ENCODE data around the gene SLC46A1. TPM values are rescaled to one million over a fixed set of nuclear protein-coding genes. Genes with fewer than 3 reads are reported as not detected.

The SLC46A1 gene
- total RNA-seq, 1 donor from 2014 or later = 7.7 TPM

DNA sequence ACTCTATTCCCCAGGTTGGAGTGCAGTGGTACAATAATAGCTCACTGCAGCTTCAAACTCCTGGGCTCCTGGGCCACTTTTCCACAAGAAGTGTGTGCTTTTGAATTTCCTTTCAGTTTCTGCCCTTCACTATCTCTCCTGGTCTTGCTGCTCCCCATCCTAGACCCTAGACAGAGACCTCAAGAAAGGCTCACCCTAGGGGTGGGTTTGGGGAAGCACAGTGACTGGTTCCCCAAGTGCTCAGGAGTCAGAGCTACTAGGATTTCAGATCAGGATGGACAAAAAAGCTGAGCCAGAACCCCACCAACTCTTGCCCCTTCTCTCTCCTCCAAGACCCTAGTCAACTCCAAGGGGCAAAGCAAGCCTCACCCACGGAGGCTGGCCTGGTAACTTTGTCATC, 39.4 kb downstream of the SLC46A1 start:
- DNase-seq (ENCODE audit: missing footprints) = no peak
- intact Hi-C loops (cut with DNase I) = no loop called here
- no peak for ATAC-seq

DNA sequence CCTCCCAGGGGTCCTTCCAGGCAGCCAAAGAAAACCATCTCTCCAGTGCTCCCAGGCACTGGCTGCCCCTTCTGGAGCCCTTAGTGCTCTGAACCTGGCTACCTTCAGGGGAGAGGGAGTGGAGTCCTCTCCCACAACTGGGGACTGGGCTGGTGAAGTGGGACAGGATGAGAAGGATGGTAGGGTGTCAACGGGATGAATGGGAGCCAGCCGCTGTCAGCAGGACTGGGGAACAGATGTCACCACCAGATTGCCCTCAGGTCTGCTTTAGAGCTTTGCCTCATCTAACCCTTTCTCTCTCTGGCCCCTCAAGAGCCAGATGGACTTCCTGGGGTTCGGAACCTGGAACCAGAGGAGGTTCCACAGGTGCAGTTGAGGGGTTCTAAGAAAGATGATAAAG, 40.5 kb downstream of the SLC46A1 start:
- intact Hi-C loops (cut with DNase I) = no loop called here
- ATAC-seq (no peak), DNase-seq (ENCODE audit: missing footprints) (no peak)

DNA sequence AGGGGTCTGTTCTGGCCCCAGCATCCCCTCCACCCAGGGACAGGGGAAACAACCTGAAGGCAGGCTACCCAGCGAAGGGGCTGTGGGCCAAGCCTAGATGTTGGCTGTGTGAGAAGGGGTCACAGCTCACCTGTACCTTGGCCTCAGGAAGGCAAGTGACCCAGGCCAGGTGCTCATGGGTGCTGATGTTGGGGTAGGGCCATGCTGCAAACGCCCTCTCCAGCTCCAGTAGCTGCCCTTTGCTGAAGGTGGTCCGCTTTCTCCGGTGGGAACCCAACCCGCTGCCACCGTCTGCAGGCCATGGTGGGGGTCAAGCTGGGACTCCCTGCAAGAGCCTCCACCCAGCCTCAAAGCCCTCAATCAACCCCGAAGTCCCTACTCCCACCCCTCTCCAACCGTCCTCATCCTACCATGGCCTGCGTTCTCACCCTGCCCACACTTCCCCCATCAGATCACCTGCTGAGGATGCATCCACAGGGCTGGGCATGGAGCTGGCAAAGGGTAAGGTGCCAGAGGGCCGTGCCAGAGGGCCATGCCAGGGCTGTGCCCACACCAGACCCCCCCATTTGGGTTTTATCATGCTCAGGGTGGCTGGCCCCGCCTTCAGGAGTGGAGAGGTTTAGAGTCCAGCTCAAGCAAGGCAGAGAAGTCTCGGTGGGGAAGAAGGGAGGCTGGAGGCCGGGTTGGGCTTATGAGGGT, 41.2 kb downstream of the SLC46A1 start, which contains the start of gene SEBOX:
SEBOX (minus strand) TSS at position 535 of the 699 bp plus-strand sequence; CDS start at position 487, 48 bp downstream.
- intact Hi-C loops (cut with DNase I) = no loop called here
- ATAC-seq (no peak), DNase-seq (ENCODE audit: missing footprints) (no peak)

DNA sequence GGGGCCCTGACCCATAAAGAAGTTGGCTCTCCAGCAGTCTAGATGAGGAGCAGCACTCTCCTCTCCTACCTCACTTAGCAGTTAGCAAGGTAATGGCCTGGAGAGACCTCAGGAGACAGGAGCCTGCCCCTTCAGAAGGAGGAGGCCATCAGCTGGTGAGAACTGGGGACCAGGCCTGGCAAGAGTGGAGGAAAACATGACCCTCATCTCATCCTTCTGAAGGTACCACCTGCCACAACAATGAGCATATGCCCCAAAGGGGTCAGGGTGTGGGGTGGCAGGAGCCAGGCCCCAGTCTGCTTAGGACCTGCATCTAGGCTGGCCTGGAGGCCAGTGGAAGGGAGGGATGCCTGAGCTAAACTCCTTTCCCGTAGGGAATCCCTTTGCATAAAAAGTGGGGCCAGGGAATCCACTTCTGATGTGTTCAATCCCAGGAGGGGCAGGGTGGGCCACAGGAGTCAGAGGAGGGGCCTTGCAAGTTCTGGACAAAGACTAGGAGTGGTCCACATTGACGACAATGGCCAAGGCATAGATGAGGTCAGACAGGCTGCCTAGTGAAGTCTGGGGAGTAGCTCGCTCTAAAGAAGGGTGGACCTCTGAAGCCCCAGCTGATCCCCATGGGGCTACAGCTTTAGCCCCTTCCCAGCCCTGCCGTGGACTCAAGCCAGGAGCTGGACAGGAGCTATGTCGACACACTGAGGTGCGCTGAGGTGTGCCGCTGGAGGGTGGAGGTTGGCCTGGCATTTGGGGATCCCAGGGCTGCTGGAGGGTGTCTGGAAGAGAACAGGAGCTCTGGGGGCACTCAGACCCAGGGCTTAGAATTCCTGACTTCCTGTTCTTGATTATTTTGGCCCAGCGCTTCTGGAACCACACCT, 42.0 kb downstream of the SLC46A1 start:
- DNase-seq (ENCODE audit: missing footprints) = no peak
- no peak for ATAC-seq
- intact Hi-C loops (cut with DNase I) = no loop called here

DNA sequence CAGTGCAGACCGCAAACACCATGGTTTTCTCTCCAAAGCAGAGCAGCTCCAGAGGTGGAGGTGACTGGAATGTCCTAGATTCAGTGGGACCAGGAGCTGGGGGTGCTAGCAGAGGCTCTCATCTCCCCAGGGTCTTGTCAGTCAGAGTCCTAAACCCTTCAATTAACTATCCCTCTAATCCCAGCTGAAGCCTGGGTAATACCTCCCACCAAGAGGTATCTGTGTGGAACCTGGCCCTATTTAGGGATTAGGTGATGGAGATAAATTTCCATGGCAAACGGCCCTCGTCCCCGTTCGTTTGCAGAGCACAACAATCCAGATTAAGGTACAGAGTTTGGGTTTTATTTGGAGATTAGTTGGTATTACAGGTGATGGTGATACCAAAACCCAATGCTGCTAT, 42.8 kb downstream of the SLC46A1 start:
- no peak for DNase-seq (ENCODE audit: missing footprints)
- ATAC-seq = no peak
- intact Hi-C loops (cut with DNase I) = no loop called here

DNA sequence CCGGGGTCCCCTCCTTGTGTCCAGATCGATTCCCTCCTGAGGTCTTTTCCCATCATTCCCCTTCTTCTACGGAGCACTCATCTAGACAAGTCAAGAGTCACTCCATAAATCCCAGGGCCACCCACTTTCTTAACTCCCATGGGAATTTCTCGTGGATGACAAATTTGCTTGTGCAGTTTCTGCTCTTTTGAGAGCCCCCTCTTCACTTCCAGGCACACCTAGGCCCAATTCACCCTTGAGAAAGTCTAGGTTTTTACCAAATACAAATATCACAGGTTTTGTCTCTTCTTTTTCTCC, 48.2 kb downstream of the SLC46A1 start:
- no peak for DNase-seq (ENCODE audit: missing footprints)
- ATAC-seq = no peak
- intact Hi-C loops (cut with DNase I) = loop anchor here (2.0 kb wide), 1 partner anchor 21 kb away; no protein-coding TSS in a partner anchor

DNA sequence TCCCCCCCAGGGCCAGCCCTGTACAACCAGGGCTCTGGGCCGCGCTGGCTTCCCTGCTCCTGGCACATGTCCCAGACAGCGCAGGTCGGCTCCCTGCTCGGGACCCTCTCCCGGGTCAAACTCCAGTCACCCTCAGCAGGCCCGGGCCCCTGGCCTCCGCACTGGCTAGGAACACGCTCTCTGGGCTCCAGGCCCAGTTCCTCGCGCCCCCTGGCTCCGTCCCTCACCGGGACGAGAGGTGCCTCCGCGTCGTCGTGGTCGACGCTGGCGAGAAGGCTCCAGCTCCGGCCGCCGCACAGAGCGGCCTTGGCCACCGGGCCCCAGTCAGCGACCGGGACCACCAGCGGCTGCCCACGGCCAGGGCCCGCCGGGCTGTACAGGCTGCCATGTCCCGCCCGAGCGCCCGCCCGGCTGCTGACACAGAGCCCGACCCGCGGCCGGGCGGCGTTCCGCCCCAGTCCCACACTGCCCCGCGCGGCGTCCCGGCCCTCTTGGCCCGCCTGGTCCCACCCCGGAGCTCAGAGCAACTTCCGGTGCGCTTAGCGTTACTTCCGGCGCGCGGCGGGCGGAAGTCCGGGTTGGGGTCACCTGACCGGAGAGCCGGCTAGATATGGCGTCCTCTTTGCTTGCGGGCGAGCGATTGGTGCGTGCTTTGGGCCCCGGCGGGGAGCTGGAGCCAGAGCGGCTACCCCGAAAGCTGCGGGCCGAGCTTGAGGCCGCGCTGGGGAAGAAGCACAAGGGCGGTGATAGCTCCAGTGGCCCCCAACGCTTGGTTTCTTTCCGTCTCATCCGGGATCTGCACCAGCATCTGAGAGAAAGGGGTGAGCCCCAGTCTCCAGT, 48.7 kb downstream of the SLC46A1 start, which contains the start of gene POLDIP2:
POLDIP2 (minus strand) TSS at position 467 of the 840 bp plus-strand sequence; CDS start at position 388, 79 bp downstream.
- ATAC-seq (peak; percentile 100), DNase-seq (ENCODE audit: missing footprints) (peak; percentile 98)
- intact Hi-C loops (cut with DNase I) = loop anchor here (2.0 kb wide), 1 partner anchor 20 kb away; no protein-coding TSS in a partner anchor

DNA sequence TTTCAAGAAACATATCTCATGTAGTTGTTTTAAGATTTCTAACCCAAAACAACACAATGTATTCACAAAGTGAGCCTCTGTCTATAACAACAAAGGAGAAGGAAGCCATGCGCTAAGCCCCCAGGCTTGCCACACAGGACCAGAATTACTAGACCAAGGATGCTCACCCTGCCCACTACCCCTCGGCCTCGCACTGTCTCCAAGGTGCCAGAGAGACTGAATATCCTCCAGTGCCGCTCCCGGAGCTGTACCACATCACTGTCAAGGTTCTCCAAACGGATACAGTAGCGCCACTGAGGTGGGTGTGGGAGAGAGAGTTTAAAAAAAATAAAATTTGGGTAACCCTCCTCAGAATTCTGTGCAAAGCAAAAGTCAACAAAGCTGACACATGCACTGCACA, 55.7 kb downstream of the SLC46A1 start:
- intact Hi-C loops (cut with DNase I) = no loop called here
- ATAC-seq (no peak), DNase-seq (ENCODE audit: missing footprints) (no peak)

DNA sequence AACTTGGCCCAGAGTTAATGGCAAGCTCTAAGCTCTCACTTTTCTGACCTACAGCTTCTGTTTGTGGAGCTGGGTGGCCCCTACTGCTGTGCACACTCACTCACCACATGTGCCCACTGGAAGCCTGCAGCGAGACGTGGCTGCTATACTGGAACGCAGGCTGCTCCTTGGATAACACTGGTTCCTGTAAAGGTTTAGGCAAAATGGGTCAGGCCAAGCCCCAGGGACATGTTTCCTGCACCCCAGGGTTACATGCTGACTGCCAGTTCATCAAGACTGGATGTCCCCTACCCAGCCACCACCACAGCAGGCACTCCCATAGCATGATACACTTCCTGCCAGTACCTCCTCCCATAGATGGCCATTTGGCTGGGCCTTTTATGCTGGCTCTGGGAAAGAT, 57.0 kb downstream of the SLC46A1 start:
- DNase-seq (ENCODE audit: missing footprints) (no peak), ATAC-seq (no peak)
- intact Hi-C loops (cut with DNase I) = no loop called here

DNA sequence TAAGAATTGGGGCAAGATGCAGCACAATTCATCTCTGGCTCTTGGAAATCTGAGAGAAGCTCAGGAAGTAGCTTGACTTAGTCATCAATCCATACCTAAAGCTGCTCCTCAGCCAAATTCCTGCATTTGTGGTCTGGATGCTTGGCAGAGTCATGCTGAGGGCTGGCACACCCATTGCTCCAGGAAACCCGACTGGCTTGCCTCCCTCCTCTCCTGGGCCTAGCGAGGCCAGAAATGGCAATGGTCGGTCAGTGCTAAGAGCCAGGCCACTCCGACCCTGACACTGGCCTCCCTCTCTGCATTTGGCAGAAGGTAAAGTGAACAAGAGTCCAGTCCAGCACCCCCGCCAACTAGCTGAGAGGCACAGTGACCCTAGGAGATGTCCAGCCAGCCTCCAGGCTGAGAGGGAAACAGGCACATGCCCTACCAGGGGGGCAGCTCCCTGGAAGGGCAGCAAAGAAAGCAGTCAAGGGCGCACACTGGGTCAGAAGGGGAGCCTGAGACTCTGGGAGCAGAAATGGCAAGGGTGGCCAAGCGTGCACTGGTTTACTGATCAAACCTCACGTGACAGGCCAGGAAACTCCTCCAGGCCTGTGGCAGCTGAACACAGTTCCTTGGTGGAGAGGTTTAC, 58.6 kb downstream of the SLC46A1 start:
- DNase-seq (ENCODE audit: missing footprints) (no peak), ATAC-seq (no peak)
- intact Hi-C loops (cut with DNase I) = no loop called here

DNA sequence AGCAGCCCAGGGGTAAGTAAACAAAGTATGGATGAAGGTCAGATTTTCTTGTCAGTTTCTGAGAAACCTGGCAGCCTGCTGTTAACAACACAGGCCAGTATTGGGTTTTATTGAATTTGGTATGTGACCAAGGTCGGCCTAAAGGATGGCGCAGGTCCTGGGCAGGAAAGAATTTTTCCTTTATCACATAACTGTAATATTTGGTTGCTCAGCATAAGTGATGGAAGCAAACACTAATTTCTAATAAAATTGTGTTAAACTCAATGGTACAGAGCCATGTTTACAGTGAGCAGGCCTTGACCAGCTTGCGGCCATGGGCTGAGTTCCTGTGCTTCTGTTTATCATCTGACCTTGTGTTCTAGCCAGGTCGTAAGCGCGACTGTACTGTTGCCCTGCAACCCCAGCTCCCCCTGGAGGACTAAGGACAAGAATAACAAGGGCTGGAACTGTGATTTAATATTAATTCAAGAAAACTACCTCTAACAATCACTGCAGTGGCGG, 59.2 kb downstream of the SLC46A1 start:
- DNase-seq (ENCODE audit: missing footprints) = no peak
- intact Hi-C loops (cut with DNase I) = no loop called here
- peak; percentile 41 for ATAC-seq

DNA sequence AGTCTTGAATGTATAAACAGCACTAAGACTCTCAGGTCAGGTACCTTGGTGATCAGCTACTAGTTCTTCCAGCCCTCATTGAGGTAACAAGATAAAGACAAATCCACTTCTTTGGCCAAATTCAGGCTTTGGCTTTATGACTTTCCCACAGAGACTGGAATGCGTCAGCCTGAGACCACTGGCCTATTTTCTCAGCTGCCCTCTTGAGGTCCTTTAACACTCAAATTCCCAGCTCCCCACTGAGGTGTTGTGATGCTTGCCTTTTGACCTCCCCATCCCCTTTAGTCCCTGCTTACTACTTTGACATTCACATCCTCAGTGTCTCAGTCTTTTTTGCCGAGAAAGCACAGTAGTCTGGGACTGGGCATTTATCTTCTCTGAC, 59.8 kb downstream of the SLC46A1 start:
- ATAC-seq = no peak
- intact Hi-C loops (cut with DNase I) = no loop called here
- no peak for DNase-seq (ENCODE audit: missing footprints)

DNA sequence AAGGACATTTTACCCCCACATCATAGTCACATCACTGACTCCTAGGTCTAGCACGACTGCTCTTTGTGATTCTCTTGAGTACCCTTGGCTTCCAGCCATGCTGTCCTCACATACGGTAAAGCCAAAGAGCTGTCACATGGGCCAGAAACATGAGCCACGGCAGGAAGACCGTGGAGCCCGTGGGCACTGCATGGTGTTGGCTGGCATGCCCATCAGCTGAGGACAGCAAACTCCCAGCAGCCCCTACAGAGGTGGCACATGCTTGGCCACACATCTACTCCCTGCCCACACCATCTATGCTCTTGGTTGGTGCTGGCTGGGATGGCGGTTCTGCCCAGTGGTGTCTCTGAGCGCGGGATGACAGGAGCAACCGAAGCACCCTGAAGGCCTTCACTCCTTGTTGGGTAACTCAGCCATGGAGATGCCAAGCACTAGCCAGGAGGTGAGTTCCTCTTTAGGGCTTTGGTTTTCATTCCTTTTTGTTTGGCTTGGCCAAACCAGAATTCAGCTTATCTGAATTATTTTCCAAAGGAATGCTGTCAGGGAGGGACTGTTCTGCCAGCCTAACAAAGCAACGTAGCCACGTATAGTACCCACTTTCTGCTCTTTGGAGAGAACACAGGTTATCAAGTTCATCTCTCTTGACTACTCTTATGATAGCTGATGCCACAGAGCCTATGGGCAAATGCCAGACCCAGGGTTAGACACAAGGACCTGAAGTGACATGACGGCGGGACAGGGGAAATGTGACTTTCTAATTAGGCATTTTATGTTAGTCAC, 60.4 kb downstream of the SLC46A1 start:
- DNase-seq (ENCODE audit: missing footprints) = no peak
- peak; percentile 61 for ATAC-seq
- intact Hi-C loops (cut with DNase I) = no loop called here

Small RNAs within 50 kb of the gene (microRNA-seq; reads per million reads assigned to microRNA genes)
- gene MIR4723 = not detected

Other genes with a start within 250 kb of the SLC46A1 start
- gene TMEM97, start 87.0 kb downstream of the SLC46A1 start, total RNA-seq = 2.3 TPM
- 11.6 TPM for gene IFT20, start 70.7 kb downstream of the SLC46A1 start, total RNA-seq
- gene TNFAIP1, start 70.5 kb downstream of the SLC46A1 start, total RNA-seq = 32.9 TPM
- gene POLDIP2, start 48.7 kb downstream of the SLC46A1 start, total RNA-seq = 160 TPM
- not detected for gene SEBOX, start 41.0 kb downstream of the SLC46A1 start, total RNA-seq
- gene VTN, start 35.9 kb downstream of the SLC46A1 start, total RNA-seq = 36.9 TPM
- gene SARM1, start 34.5 kb downstream of the SLC46A1 start, total RNA-seq = 6.2 TPM
- gene SLC13A2, start 67.4 kb upstream of the SLC46A1 start, total RNA-seq = not detected
- gene FOXN1, start 100.1 kb upstream of the SLC46A1 start, total RNA-seq = not detected
- gene UNC119, start 146.4 kb upstream of the SLC46A1 start, total RNA-seq = 22.2 TPM
- gene PIGS, start 165.3 kb upstream of the SLC46A1 start, total RNA-seq = 41.1 TPM
- gene ALDOC, start 170.7 kb upstream of the SLC46A1 start, total RNA-seq = 396 TPM
- gene SPAG5, start 192.8 kb upstream of the SLC46A1 start, total RNA-seq = 1.6 TPM
- gene RSKR, start 208.0 kb upstream of the SLC46A1 start, total RNA-seq = 5.0 TPM
- 78.6 TPM for gene BLTP2, start 238.9 kb upstream of the SLC46A1 start, total RNA-seq